Neural progenitor cell (in vitro differentiated cells): Measurements from ENCODE around the gene IRF5. TPM values are rescaled to one million over a fixed set of nuclear protein-coding genes. Genes with fewer than 3 reads are reported as not detected.

ENCODE experiments used
- DNase-seq: peaks from one replicate; pipeline ENCODE4 v3.0.0-alpha.2; 2016; ENCODE audit warnings: low spot score
- H2AFZ ChIP-seq: fragments of 200-600 bp; sonication (generic); replicated peaks from 2 replicates; pipeline ENCODE4 v1.6.1; 2016; ENCODE audit warnings: antibody characterized with exemption
- H3F3A ChIP-seq: fragments of 200-600 bp; sonication (generic); 2 replicates; pipeline ENCODE4 v1.6.1; 2016; ENCODE audit warnings: antibody characterized with exemption, low read depth
- H3K27ac ChIP-seq: fragments of 200-600 bp; sonication (generic); 2 replicates; pipeline ENCODE4 v1.5.1; 2016; ENCODE audit warnings: mild to moderate bottlenecking
- H3K27me3 ChIP-seq: fragments of 200-600 bp; sonication (generic); 2 replicates; pipeline ENCODE4 v1.6.1; 2016; ENCODE audit warnings: mild to moderate bottlenecking, moderate library complexity
- H3K36me3 ChIP-seq: fragments of 200-600 bp; sonication (generic); 2 replicates; pipeline ENCODE4 v1.5.1; 2016
- H3K4me1 ChIP-seq: fragments of 200-600 bp; sonication (generic); 2 replicates; pipeline ENCODE4 v1.6.1; 2016; ENCODE audit warnings: mixed run types
- H3K4me2 ChIP-seq: fragments of 200-600 bp; sonication (generic); 2 replicates; pipeline ENCODE4 v1.6.1; 2016
- H3K4me3 ChIP-seq: fragments of 200-600 bp; sonication (generic); 2 replicates; pipeline ENCODE4 v1.5.1; 2016
- H3K79me2 ChIP-seq: fragments of 200-600 bp; sonication (generic); 2 replicates; pipeline ENCODE4 v1.6.1; 2016; ENCODE audit warnings: low read depth
- H3K9ac ChIP-seq: fragments of 200-600 bp; sonication (generic); 2 replicates; pipeline ENCODE4 v1.6.1; 2016
- H3K9me3 ChIP-seq: fragments of 200-600 bp; sonication (generic); 2 replicates; pipeline ENCODE4 v1.5.1; 2016; ENCODE audit warnings: low read depth
- H4K20me1 ChIP-seq: fragments of 200-600 bp; sonication (generic); 2 replicates; pipeline ENCODE4 v1.6.1; 2016; ENCODE audit warnings: low read depth
- H3K27ac Mint-ChIP-seq: 3 replicates; pipeline ENCODE4 v1.8.0; 2021; ENCODE audit warnings: mixed read lengths
- H3K27me3 Mint-ChIP-seq: 2 replicates; pipeline ENCODE4 v1.8.0; 2022; ENCODE audit warnings: low read depth, mild to moderate bottlenecking, inconsistent platforms, moderate library complexity, mixed read lengths; ENCODE audit not compliant: insufficient read depth
- H3K36me3 Mint-ChIP-seq: 3 replicates; pipeline ENCODE4 v1.8.0; 2021; ENCODE audit warnings: mixed read lengths
- H3K4me1 Mint-ChIP-seq: 3 replicates; pipeline ENCODE4 v1.8.0; 2021; ENCODE audit warnings: mixed read lengths
- H3K4me3 Mint-ChIP-seq: 3 replicates; pipeline ENCODE4 v1.8.0; 2021; ENCODE audit warnings: mild to moderate bottlenecking, moderate library complexity, mixed read lengths
- H3K9me3 Mint-ChIP-seq: 3 replicates; pipeline ENCODE4 v1.8.0; 2020; ENCODE audit warnings: mixed read lengths
- EZH2 ChIP-seq: fragments of 200-600 bp; sonication (generic); IDR thresholded peaks from 2 replicates; pipeline ENCODE4 v1.6.1; 2017; ENCODE audit warnings: antibody characterized with exemption, mild to moderate bottlenecking, moderate library complexity
- EZH2phosphoT487 ChIP-seq: fragments of 200-600 bp; sonication (generic); IDR thresholded peaks from 2 replicates; pipeline ENCODE4 v1.6.1; 2017; ENCODE audit warnings: antibody characterized with exemption
- total RNA-seq: library from RNA; depleted of rRNA; stranded (reverse); fragments of >200 nt; gene quantifications from 2 replicates; pipeline ENCODE4 v1.2.3, GENCODE V29; 2015; ENCODE audit warnings: low replicate concordance
- TF ChIP-seq, protein P1 (sequence below): fragments of 200-600 bp; sonication (generic); IDR thresholded peaks from 2 replicates; pipeline ENCODE4 v1.5.1; 2017; ENCODE audit warnings: antibody characterized with exemption, mild to moderate bottlenecking

The IRF5 gene
- total RNA-seq, 1 donor from 2014 or later: 0.22 TPM

DNA sequence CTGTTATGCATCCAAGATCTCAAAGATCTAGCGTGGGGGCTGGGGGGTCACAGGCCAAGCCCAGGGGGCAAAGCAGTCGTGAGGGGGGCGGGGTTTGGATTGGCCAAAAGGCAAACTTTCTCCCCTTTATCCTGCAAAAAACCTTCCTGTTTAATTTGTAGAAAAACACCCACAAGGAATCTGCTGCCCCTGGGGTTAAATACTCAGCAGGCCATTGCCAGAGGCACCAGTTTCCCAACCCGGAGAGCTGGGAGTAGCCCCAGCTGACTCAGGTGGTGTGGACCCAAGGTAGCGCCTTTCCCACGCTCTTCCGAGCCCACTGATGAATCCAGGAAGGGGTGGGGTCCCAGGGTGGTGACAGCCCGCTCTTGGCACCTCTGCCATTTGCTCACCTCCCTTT is 48.6 kb upstream of the IRF5 start:
- no peaks in the 10 kb centered on the region for H3K4me1 ChIP-seq
- Mint-ChIP-seq H3K4me3 (no peak overlapping the region), H3K9me3 (no peaks in the 10 kb centered on the region), H3K27me3 (peaks cover 13% of the 10 kb centered on the region), H3K36me3 (no peaks in the 10 kb centered on the region), H3K27ac (no peak overlapping the region), H3K4me1 (peaks cover 5% of the 10 kb centered on the region)
- H4K20me1 ChIP-seq: no peaks in the 10 kb centered on the region
- peaks cover 14% of the 10 kb centered on the region for H3F3A ChIP-seq
- no peak overlapping the region for H3K4me2 ChIP-seq
- no peak overlapping the region for H3K9ac ChIP-seq
- peaks cover 25% of the 10 kb centered on the region for H3K27me3 ChIP-seq
- no peaks in the 10 kb centered on the region for H3K9me3 ChIP-seq
- no peaks in the 10 kb centered on the region for H3K79me2 ChIP-seq
- DNase-seq: no peak
- H3K27ac ChIP-seq: no peak overlapping the region
- TF ChIP-seq, protein P1, sequence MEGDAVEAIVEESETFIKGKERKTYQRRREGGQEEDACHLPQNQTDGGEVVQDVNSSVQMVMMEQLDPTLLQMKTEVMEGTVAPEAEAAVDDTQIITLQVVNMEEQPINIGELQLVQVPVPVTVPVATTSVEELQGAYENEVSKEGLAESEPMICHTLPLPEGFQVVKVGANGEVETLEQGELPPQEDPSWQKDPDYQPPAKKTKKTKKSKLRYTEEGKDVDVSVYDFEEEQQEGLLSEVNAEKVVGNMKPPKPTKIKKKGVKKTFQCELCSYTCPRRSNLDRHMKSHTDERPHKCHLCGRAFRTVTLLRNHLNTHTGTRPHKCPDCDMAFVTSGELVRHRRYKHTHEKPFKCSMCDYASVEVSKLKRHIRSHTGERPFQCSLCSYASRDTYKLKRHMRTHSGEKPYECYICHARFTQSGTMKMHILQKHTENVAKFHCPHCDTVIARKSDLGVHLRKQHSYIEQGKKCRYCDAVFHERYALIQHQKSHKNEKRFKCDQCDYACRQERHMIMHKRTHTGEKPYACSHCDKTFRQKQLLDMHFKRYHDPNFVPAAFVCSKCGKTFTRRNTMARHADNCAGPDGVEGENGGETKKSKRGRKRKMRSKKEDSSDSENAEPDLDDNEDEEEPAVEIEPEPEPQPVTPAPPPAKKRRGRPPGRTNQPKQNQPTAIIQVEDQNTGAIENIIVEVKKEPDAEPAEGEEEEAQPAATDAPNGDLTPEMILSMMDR: no peak
- TF ChIP-seq EZH2phosphoT487 (no peak), EZH2 (no peak)
- H3K36me3 ChIP-seq: no peaks in the 10 kb centered on the region
- H3K4me3 ChIP-seq: no peak overlapping the region
- no peak overlapping the region for H2AFZ ChIP-seq

- no peak overlapping the region for H3K27ac Mint-ChIP-seq
- Histone ChIP-seq H3K27me3 (peaks cover 25% of the 10 kb centered on the region), H3K36me3 (no peaks in the 10 kb centered on the region), H3K4me2 (peak overlapping the region; percentile 72), H3K4me3 (peak overlapping the region; percentile 38), H4K20me1 (no peaks in the 10 kb centered on the region), H3K79me2 (no peaks in the 10 kb centered on the region), H3K4me1 (no peaks in the 10 kb centered on the region), H3K9me3 (no peaks in the 10 kb centered on the region), H3F3A (peaks cover 14% of the 10 kb centered on the region), H3K27ac (no peak overlapping the region), H3K9ac (no peak overlapping the region), H2AFZ (peak overlapping the region; percentile 47)
- TF ChIP-seq EZH2 (no peak), EZH2phosphoT487 (peak; percentile 24)
- TF ChIP-seq, protein P1: no peak
- no peaks in the 10 kb centered on the region for H3K36me3 Mint-ChIP-seq
- H3K27me3 Mint-ChIP-seq: peaks cover 14% of the 10 kb centered on the region
- DNase-seq: peak; percentile 75
- no peaks in the 10 kb centered on the region for H3K9me3 Mint-ChIP-seq
- no peak overlapping the region for H3K4me3 Mint-ChIP-seq
- H3K4me1 Mint-ChIP-seq: peaks cover 2% of the 10 kb centered on the region
These were observed 47.2 kb upstream of the IRF5 start for GRCh38 chr7:128890306-128891109.

GRCh38 chr7:128891110-128891941 is 46.4 kb upstream of the IRF5 start:
- Histone ChIP-seq H3K4me2 (peak overlapping the region; percentile 72), H3K4me3 (peak overlapping the region; percentile 38), H2AFZ (peak overlapping the region; percentile 47), H3K79me2 (no peaks in the 10 kb centered on the region), H3F3A (peaks cover 14% of the 10 kb centered on the region), H3K27ac (no peak overlapping the region), H3K9ac (no peak overlapping the region), H3K4me1 (no peaks in the 10 kb centered on the region), H4K20me1 (no peaks in the 10 kb centered on the region), H3K36me3 (no peaks in the 10 kb centered on the region), H3K27me3 (peaks cover 25% of the 10 kb centered on the region), H3K9me3 (no peaks in the 10 kb centered on the region)
- H3K27me3 Mint-ChIP-seq: peaks cover 12% of the 10 kb centered on the region
- H3K9me3 Mint-ChIP-seq: no peaks in the 10 kb centered on the region
- no peaks in the 10 kb centered on the region for H3K36me3 Mint-ChIP-seq
- no peaks in the 10 kb centered on the region for H3K4me1 Mint-ChIP-seq
- no peak overlapping the region for H3K27ac Mint-ChIP-seq
- peak; percentile 63 for DNase-seq
- TF ChIP-seq EZH2 (no peak), EZH2phosphoT487 (peak; percentile 1)
- TF ChIP-seq, protein P1: peak; percentile 16
- H3K4me3 Mint-ChIP-seq: no peak overlapping the region
